HepG2 (cell line): ENCODE data around the gene HNRNPC. TPM values are rescaled to one million over a fixed set of nuclear protein-coding genes. Genes with fewer than 3 reads are reported as not detected.
A peak's percentile ranks its signal among the peaks of the same experiment; 100 is the strongest.

ENCODE experiments used
- BHLHE40 ChIP-seq: IDR thresholded peaks from 2 replicates; pipeline ENCODE4 v1.6.1; 2011; ENCODE audit warnings: low read length, improper control_type of control experiment
- CAMTA2 ChIP-seq: sonication (generic); formaldehyde crosslinking; IDR thresholded peaks from 2 replicates; pipeline ENCODE4 v1.4.0; 2020; ENCODE audit warnings: mild to moderate bottlenecking, missing genetic modification reagents, borderline replicate concordance
- DR1 ChIP-seq: sonication (generic); formaldehyde crosslinking; IDR thresholded peaks from 2 replicates; pipeline ENCODE4 v1.8.0; 2021; ENCODE audit warnings: mild to moderate bottlenecking, missing genetic modification reagents, inconsistent platforms
- HNF1B ChIP-seq: sonication (generic); formaldehyde crosslinking; IDR thresholded peaks from 2 replicates; pipeline ENCODE4 v1.5.1; 2020; ENCODE audit warnings: mild to moderate bottlenecking, moderate library complexity, missing genetic modification reagents
- KLF15 ChIP-seq: sonication (generic); formaldehyde crosslinking; IDR thresholded peaks from 2 replicates; pipeline ENCODE4 v1.8.1; 2023; ENCODE audit warnings: borderline replicate concordance, mild to moderate bottlenecking, inconsistent platforms, missing genetic modification reagents, mixed read lengths
- LRRFIP1 ChIP-seq: sonication (generic); formaldehyde crosslinking; conservative IDR thresholded peaks from 2 replicates; pipeline ENCODE4 v1.4.0; 2020; ENCODE audit warnings: missing genetic modification reagents
- NFKB2 ChIP-seq: sonication (generic); formaldehyde crosslinking; IDR thresholded peaks from 2 replicates; pipeline ENCODE4 v1.4.0; 2020; ENCODE audit warnings: missing genetic modification reagents, borderline replicate concordance
- NFYB ChIP-seq: sonication (generic); formaldehyde crosslinking; IDR thresholded peaks from 2 replicates; pipeline ENCODE4 v1.4.0; 2020; ENCODE audit warnings: missing genetic modification reagents
- ONECUT2 ChIP-seq: sonication (generic); formaldehyde crosslinking; IDR thresholded peaks from 2 replicates; pipeline ENCODE4 v1.4.0; 2020; ENCODE audit warnings: missing genetic modification reagents
- PAF1 ChIP-seq: IDR thresholded peaks from 2 replicates; pipeline ENCODE4 v1.6.1; 2016; ENCODE audit warnings: missing genetic modification reagents, missing compliant biosample characterization
- RAD21 ChIP-seq: fragments of 450-650 bp; formaldehyde crosslinking; IDR thresholded peaks from 2 replicates; pipeline ENCODE4 v1.5.0; 2020; ENCODE audit warnings: mild to moderate bottlenecking
- RFXAP ChIP-seq: sonication (generic); formaldehyde crosslinking; IDR thresholded peaks from 2 replicates; pipeline ENCODE4 v1.4.0; 2020; ENCODE audit warnings: missing genetic modification reagents, borderline replicate concordance
- SMC3 ChIP-seq: IDR thresholded peaks from 2 replicates; pipeline ENCODE4 v1.6.1; 2011; ENCODE audit warnings: low read length, improper control_type of control experiment
- SP1 ChIP-seq, 2 experiments: fragments of 450-650 bp in 1 of 2; sonication (generic) in 1 of 2; formaldehyde crosslinking in 1 of 2; IDR thresholded peaks; 2 replicates each; pipeline versions ENCODE4 v1.4.0 to v1.6.1; 2016 to 2020; ENCODE audit warnings: missing genetic modification reagents in 1 of 2
- TCF12 ChIP-seq, 2 experiments: fragments of 450-650 bp in 1 of 2; sonication (generic) in 1 of 2; formaldehyde crosslinking in 1 of 2; IDR thresholded peaks; 2 replicates each; pipeline versions ENCODE4 v1.6.1 to v1.8.0; 2017 to 2022; ENCODE audit warnings: antibody characterized with exemption in 1 of 2, mild to moderate bottlenecking in 1 of 2, missing genetic modification reagents in 1 of 2, moderate library complexity in 1 of 2
- THYN1 ChIP-seq: sonication (generic); formaldehyde crosslinking; IDR thresholded peaks from 2 replicates; pipeline ENCODE4 v1.8.1; 2023; ENCODE audit warnings: low read depth, mild to moderate bottlenecking, moderate library complexity, missing genetic modification reagents, borderline replicate concordance
- UBTF ChIP-seq: sonication (generic); formaldehyde crosslinking; IDR thresholded peaks from 2 replicates; pipeline ENCODE4 v1.4.0; 2020; ENCODE audit warnings: mild to moderate bottlenecking, missing genetic modification reagents
- ZC3H13 ChIP-seq: sonication (generic); formaldehyde crosslinking; IDR thresholded peaks from 2 replicates; pipeline ENCODE4 v1.8.1; 2023; ENCODE audit warnings: mild to moderate bottlenecking, missing genetic modification reagents, moderate library complexity
- ZIK1 ChIP-seq: sonication (generic); formaldehyde crosslinking; IDR thresholded peaks from 2 replicates; pipeline ENCODE4 v1.5.0; 2020; ENCODE audit warnings: mild to moderate bottlenecking, low read depth, missing genetic modification reagents, borderline replicate concordance
- ZNF10 ChIP-seq: sonication (generic); formaldehyde crosslinking; IDR thresholded peaks from 2 replicates; pipeline ENCODE4 v1.4.0; 2020; ENCODE audit warnings: mild to moderate bottlenecking, low read depth, missing genetic modification reagents, borderline replicate concordance
- ZNF430 ChIP-seq: sonication (generic); formaldehyde crosslinking; IDR thresholded peaks from 2 replicates; pipeline ENCODE4 v1.9.0; 2021; ENCODE audit warnings: mild to moderate bottlenecking, missing genetic modification reagents
- ZNF552 ChIP-seq: sonication (generic); formaldehyde crosslinking; IDR thresholded peaks from 2 replicates; pipeline ENCODE4 v1.9.0; 2022; ENCODE audit warnings: missing genetic modification reagents, mild to moderate bottlenecking, borderline replicate concordance
- polyA plus RNA-seq, 8 experiments: library from polyadenylated mRNA; depleted of rRNA in 3 of 8; stranded (reverse) in 7 of 8; unstranded in 1 of 8; fragments of >200 nt; fragmentation: Illumina TruSeq in 4 of 8; extraction: Trizol in 4 of 8; gene quantifications; 2 replicates each; pipeline versions ENCODE4 v1.2.1 to v1.2.3, GENCODE V29; 2011 to 2016; ENCODE audit warnings: low read depth in 4 of 8, missing spikeins in 1 of 8, mixed read lengths in 1 of 8; ENCODE audit not compliant: insufficient read depth in 1 of 8
- total RNA-seq, 5 experiments: library from RNA; depleted of rRNA; stranded (reverse); fragments of >200 nt; fragmentation: Illumina TruSeq; extraction: Trizol; gene quantifications; 2 replicates each; pipeline ENCODE4 v1.2.3, GENCODE V29; 2016; ENCODE audit warnings: low read depth in 1 of 5

Gene HNRNPC
- total and polyA plus RNA-seq, 2 of the 13 experiments (the other 11 are each of a cell fraction or from before 2014, with no cell fraction given), result 628 to 1,099 TPM

GRCh38 chr14:21269252-21270046 lies at the start of gene HNRNPC (continued):
- TF ChIP-seq ZNF552 (CRISPR knock-in tag), result peak; percentile 55; the same call in 1 of the 2 replicates
- TF ChIP-seq ZIK1, result no peak
- no peak for TF ChIP-seq ZC3H13 (CRISPR knock-in tag)
- TF ChIP-seq SMC3, result no peak; the same call in 1 of the 2 replicates
- TF ChIP-seq ZNF10, result no peak
- TF ChIP-seq LRRFIP1, result peak; percentile 34; the same call in 1 of the 2 replicates
- peak; percentile 77; the same call in 1 of the 2 replicates for TF ChIP-seq CAMTA2 (CRISPR knock-in tag)
- peak; percentile 94; the same call in 1 of the 2 replicates for TF ChIP-seq RFXAP (CRISPR knock-in tag)
- TF ChIP-seq ONECUT2 (CRISPR knock-in tag), result peak; percentile 37; the same call in 1 of the 2 replicates
- 0 out of 2 replicates have a peak, but pooled peaks have one; percentile 19 for TF ChIP-seq UBTF (CRISPR knock-in tag)
- TF ChIP-seq NFKB2, result peak; percentile 96
- 0 out of 2 replicates have a peak, but pooled peaks have one; percentile 19 for TF ChIP-seq PAF1
- TF ChIP-seq ZNF430, result peak; percentile 25
- peak; percentile 99 for TF ChIP-seq NFYB (CRISPR knock-in tag)
- peak; percentile 42; the same call in 1 of the 2 replicates for TF ChIP-seq RAD21 (CRISPR knock-in tag)
- TF ChIP-seq KLF15 (CRISPR knock-in tag), result peak; percentile 56; the same call in 1 of the 2 replicates
- peak; percentile 73; the same call in 1 of the 2 replicates for TF ChIP-seq HNF1B (CRISPR knock-in tag)
- no peak for TF ChIP-seq TCF12 (IDR thresholded peaks at IDR 0.05)
- TF ChIP-seq TCF12 (CRISPR knock-in tag; IDR thresholded peaks at IDR 0.05), result peak; percentile 60; the same call in 1 of the 2 replicates
- peak; percentile 97 for TF ChIP-seq DR1
- TF ChIP-seq THYN1 (CRISPR knock-in tag), result no peak
- TF ChIP-seq BHLHE40, result 0 out of 2 replicates have a peak, but pooled peaks have one; percentile 23
- TF ChIP-seq SP1 (IDR thresholded peaks at IDR 0.05), result no peak
- TF ChIP-seq SP1 (CRISPR knock-in tag; IDR thresholded peaks at IDR 0.05), result peak; percentile 83
